Endothelial cell of umbilical vein (primary cell): ENCODE results near the gene B3GALT4. TPM values are rescaled to one million over a fixed set of nuclear protein-coding genes. Genes with fewer than 3 reads are reported as not detected.
A peak's percentile ranks its signal among the peaks of the same experiment; 100 is the strongest.

Source experiments
- BruUV-seq: library from RNA; stranded (reverse); fragments of 400-500 nt; replicated peaks from 2 replicates; lab custom pipeline; 2021; lab: Mats Ljungman, UMichigan
- CTCF ChIA-PET: fragments of 300-600, 350-600 bp; sonication (Branson Sonifier 250); formaldehyde crosslinking; loops from one replicate; lab custom pipeline; 2021; ENCODE audit warnings: antibody characterized with exemption, inconsistent platforms; lab: Charles Lee
- POLR2A ChIA-PET: fragments of 300-600, 350-600 bp; sonication (Branson Sonifier 250); formaldehyde crosslinking; loops from one replicate; lab custom pipeline; 2021; ENCODE audit warnings: antibody characterized with exemption, inconsistent platforms; lab: Charles Lee
- DNase-seq: peaks from one replicate; pipeline ENCODE4 v3.0.0-alpha.2; 2011; ENCODE audit warnings: low read depth, low spot score
- FAIRE-seq: peaks from 2 replicates; lab custom pipeline; 2011; peaks lifted over from hg19 to GRCh38; lab: Jason Lieb, UNC
- H2AFZ ChIP-seq: 2 replicates; pipeline ENCODE4 v1.6.0; 2012; ENCODE audit warnings: low read depth, low read length, control low read depth, inconsistent platforms
- H3K27ac ChIP-seq: 2 replicates; pipeline ENCODE4 v1.5.1; 2011; ENCODE audit warnings: low read depth, mild to moderate bottlenecking, control low read depth, low read length, moderate library complexity; ENCODE audit not compliant: insufficient read depth
- H3K27me3 ChIP-seq, 2 experiments: 2 replicates each; pipeline versions ENCODE4 v1.6.0 to v1.6.1; 2011; ENCODE audit warnings: low read length in 2 of 2, mixed read lengths in 1 of 2; ENCODE audit not compliant: control insufficient read depth in 2 of 2, insufficient read depth in 2 of 2
- H3K36me3 ChIP-seq, 2 experiments: 2 replicates in 1 of 2; 3 replicates in 1 of 2; pipeline ENCODE4 v1.5.1; 2011; ENCODE audit warnings: low read length in 2 of 2, mild to moderate bottlenecking in 1 of 2, moderate library complexity in 1 of 2; ENCODE audit not compliant: control insufficient read depth in 2 of 2, insufficient read depth in 2 of 2; ENCODE audit errors: extremely low read depth in 1 of 2
- H3K4me1 ChIP-seq: 3 replicates; pipeline ENCODE4 v1.5.1; 2011; ENCODE audit warnings: mild to moderate bottlenecking, low read length; ENCODE audit not compliant: control insufficient read depth, insufficient read depth; ENCODE audit errors: extremely low read depth
- H3K4me2 ChIP-seq: 2 replicates; pipeline ENCODE4 v1.6.1; 2011; ENCODE audit warnings: low read length, control low read depth, mixed read lengths; ENCODE audit not compliant: insufficient read depth
- H3K4me3 ChIP-seq, 3 experiments: fragments of 200-600 bp in 1 of 3; sonication (generic), shearing (Covaris generic) in 1 of 3; replicated peaks in 1 of 3; 2 replicates each; pipeline ENCODE4 v1.5.1; 2011 to 2016; ENCODE audit warnings: control low read depth in 3 of 3, low read length in 3 of 3, mild to moderate bottlenecking in 2 of 3, inconsistent platforms in 1 of 3, low read depth in 1 of 3, moderate library complexity in 1 of 3; ENCODE audit not compliant: insufficient read depth in 1 of 3
- H3K79me2 ChIP-seq: 2 replicates; pipeline ENCODE4 v1.6.0; 2012; ENCODE audit warnings: low read length, inconsistent platforms; ENCODE audit not compliant: control insufficient read depth, insufficient read depth
- H3K9ac ChIP-seq: replicated peaks from 2 replicates; pipeline ENCODE3; 2011; ENCODE audit warnings: low read length, control low read depth; ENCODE audit not compliant: insufficient read depth; ENCODE audit errors: extremely low read depth
- H3K9me1 ChIP-seq: replicated peaks from 3 replicates; pipeline ENCODE4 v1.6.0; 2011; ENCODE audit warnings: mild to moderate bottlenecking, low read length; ENCODE audit not compliant: control insufficient read depth, insufficient read depth; ENCODE audit errors: extremely low read depth
- H3K9me3 ChIP-seq: replicated peaks from 2 replicates; pipeline ENCODE4 v1.5.1; 2012; ENCODE audit warnings: low read length, inconsistent platforms; ENCODE audit not compliant: control insufficient read depth, insufficient read depth
- H4K20me1 ChIP-seq: replicated peaks from 2 replicates; pipeline ENCODE3; 2011; ENCODE audit warnings: mild to moderate bottlenecking, low read length; ENCODE audit not compliant: control insufficient read depth, insufficient read depth; ENCODE audit errors: extremely low read depth
- EZH2 ChIP-seq: IDR thresholded peaks from 2 replicates; pipeline ENCODE4 v1.6.1; 2012; ENCODE audit warnings: borderline replicate concordance, low read depth, mild to moderate bottlenecking, moderate library complexity, low read length, inconsistent platforms; ENCODE audit not compliant: severe bottlenecking
- GATA2 ChIP-seq: IDR thresholded peaks from 2 replicates; pipeline ENCODE4 v1.7.0; 2011; ENCODE audit warnings: low read depth, mild to moderate bottlenecking, moderate library complexity, mixed read lengths, low read length; ENCODE audit not compliant: insufficient read length, insufficient read depth
- JUN ChIP-seq: IDR thresholded peaks from 2 replicates; pipeline ENCODE4 v1.6.1; 2011; ENCODE audit warnings: borderline replicate concordance, low read depth; ENCODE audit not compliant: insufficient read length, insufficient read depth
- POLR2A ChIP-seq: IDR thresholded peaks from 2 replicates; pipeline ENCODE4 v1.6.1; 2012; ENCODE audit warnings: low read depth, mild to moderate bottlenecking, control low read depth, low read length
- POLR2AphosphoS5 ChIP-seq: IDR thresholded peaks from 2 replicates; pipeline ENCODE4 v1.6.1; 2012; ENCODE audit warnings: low read depth, mild to moderate bottlenecking, control low read depth, low read length, moderate library complexity; ENCODE audit not compliant: insufficient read depth
- dilution Hi-C: fragments of 300-500 bp; cut with MboI; formaldehyde crosslinking; loops from one replicate; pipeline ENCODE4 v1.15.0; 2019; ENCODE audit warnings: low sequenced_read_pairs; ENCODE audit not compliant: extremely low pct_ligation_motif_present
- intact Hi-C: fragments of 100-400 bp; cut with micrococcal nuclease; formaldehyde crosslinking; loops from one replicate; pipeline ENCODE4 v1.10.0; 2022
- polyA plus RNA-seq, 4 experiments: library from polyadenylated mRNA; depleted of rRNA in 3 of 4; stranded (reverse) in 3 of 4; unstranded in 1 of 4; fragments of >200 nt; gene quantifications; 2 replicates each; pipeline versions ENCODE4 v1.2.1 to v1.2.3, GENCODE V29; 2011 to 2012; ENCODE audit warnings: missing spikeins in 1 of 4
- total RNA-seq: library from RNA; stranded (reverse); gene quantifications from 2 replicates; pipeline ENCODE4 v1.2.3, GENCODE V29; 2021
- TF ChIP-seq, protein P1 (sequence below), 2 donors: IDR thresholded peaks; 1 replicate in 1 of 2; 2 replicates in 1 of 2; pipeline ENCODE4 v1.5.1; 2011; ENCODE audit warnings: low read length in 2 of 2, mild to moderate bottlenecking in 2 of 2, moderate library complexity in 2 of 2, control low read depth in 1 of 2, inconsistent platforms in 1 of 2, low read depth in 1 of 2; ENCODE audit not compliant: insufficient read depth in 1 of 2; ENCODE audit errors: extremely low read depth in 1 of 2

Gene B3GALT4
- total and polyA plus RNA-seq, 2 donors (not counting 3 experiments of a cell fraction or from before 2014, with no cell fraction given), result 4.5 to 5.6 TPM

GRCh38 chr6:33299237-33299944, 22.5 kb downstream of the B3GALT4 start:
- Histone ChIP-seq H2AFZ (peak overlapping the region; percentile 40), H3K9me1 (no peaks in the 10 kb centered on the region), H3K4me1 (peaks cover 13% of the 10 kb centered on the region), H3K9me3 (no peaks in the 10 kb centered on the region), H3K27ac (peak overlapping the region; percentile 80), H3K27me3 (no peaks in the 10 kb centered on the region), H4K20me1 (no peaks in the 10 kb centered on the region), H3K79me2 (peaks cover 16% of the 10 kb centered on the region), H3K36me3 (peaks cover 3 to 18% of the 10 kb centered on the region in 2 experiments), H3K4me2 (peak overlapping the region; percentile 70), H3K4me3 (peak overlapping the region; percentile 55 to 82 (median 67)), H3K9ac (peak overlapping the region; percentile 65)
- TF ChIP-seq GATA2 (no peak), POLR2AphosphoS5 (peak; percentile 93), EZH2 (no peak), POLR2A (peak; percentile 98), JUN (no peak)
- TF ChIP-seq, protein P1, sequence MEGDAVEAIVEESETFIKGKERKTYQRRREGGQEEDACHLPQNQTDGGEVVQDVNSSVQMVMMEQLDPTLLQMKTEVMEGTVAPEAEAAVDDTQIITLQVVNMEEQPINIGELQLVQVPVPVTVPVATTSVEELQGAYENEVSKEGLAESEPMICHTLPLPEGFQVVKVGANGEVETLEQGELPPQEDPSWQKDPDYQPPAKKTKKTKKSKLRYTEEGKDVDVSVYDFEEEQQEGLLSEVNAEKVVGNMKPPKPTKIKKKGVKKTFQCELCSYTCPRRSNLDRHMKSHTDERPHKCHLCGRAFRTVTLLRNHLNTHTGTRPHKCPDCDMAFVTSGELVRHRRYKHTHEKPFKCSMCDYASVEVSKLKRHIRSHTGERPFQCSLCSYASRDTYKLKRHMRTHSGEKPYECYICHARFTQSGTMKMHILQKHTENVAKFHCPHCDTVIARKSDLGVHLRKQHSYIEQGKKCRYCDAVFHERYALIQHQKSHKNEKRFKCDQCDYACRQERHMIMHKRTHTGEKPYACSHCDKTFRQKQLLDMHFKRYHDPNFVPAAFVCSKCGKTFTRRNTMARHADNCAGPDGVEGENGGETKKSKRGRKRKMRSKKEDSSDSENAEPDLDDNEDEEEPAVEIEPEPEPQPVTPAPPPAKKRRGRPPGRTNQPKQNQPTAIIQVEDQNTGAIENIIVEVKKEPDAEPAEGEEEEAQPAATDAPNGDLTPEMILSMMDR (IDR thresholded peaks at IDR 0.05; ENCODE audit: extremely low read depth in 1 of 2, insufficient read depth in 1 of 2, low read depth in 1 of 2, low read length in 2 of 2), result peak; percentile 70 to 84
- ChIA-PET CTCF (interaction anchor here (0.8 to 3.3 kb wide), 15 partner anchors 9 to 126 kb away, joined by 3 to 39 read pairs (median 9); partner anchors contain the start of genes B3GALT4, PFDN6, RPS18 and TAPBP), POLR2A (interaction anchor here (1.0 to 1.7 kb wide), 3 partner anchors 18 to 50 kb away, joined by 3 to 8 read pairs (median 6); partner anchors contain the start of gene ZBTB22)
- peak; percentile 88 for DNase-seq
- intact Hi-C loops, result loop anchor here (1.0 kb wide), 4 partner anchors 10 to 27 kb away; partner anchors contain the start of genes PFDN6, RPS18, TAPBP and WDR46
- dilution Hi-C loops, result no loop called here
- FAIRE-seq, result peak; percentile 98
- BruUV-seq, result TSS peak; percentile 88
